B cell (primary cell): ENCODE measurements around the gene TTC39C. TPM values are rescaled to one million over a fixed set of nuclear protein-coding genes. Genes with fewer than 3 reads are reported as not detected.

Experiments used
- ATAC-seq: fragments of 200-7000 bp; cut with Tn5 transposase; one replicate; pipeline ENCODE4 v1.10.0; 2021; ENCODE audit warnings: low read depth, mild to moderate bottlenecking, moderate number of reproducible peaks, moderate library complexity
- CTCF ChIA-PET: fragments of 350-600 bp; sonication (Branson Sonifier 250); formaldehyde crosslinking; loops from one replicate; lab custom pipeline; 2021; ENCODE audit warnings: antibody characterized with exemption, inconsistent platforms; lab: Charles Lee
- POLR2A ChIA-PET: fragments of 350-600 bp; sonication (Branson Sonifier 250); formaldehyde crosslinking; loops from one replicate; lab custom pipeline; 2021; ENCODE audit warnings: antibody characterized with exemption; lab: Charles Lee
- DNase-seq: peaks from one replicate; pipeline ENCODE4 v3.0.0; 2013
- H2AFZ ChIP-seq: 2 replicates; pipeline ENCODE4 v1.6.1; 2012; ENCODE audit warnings: mild to moderate bottlenecking, low read depth, low read length; ENCODE audit not compliant: insufficient read depth, poor library complexity, severe bottlenecking
- H3K27ac ChIP-seq, 2 donors: 1 replicate in 1 of 2; 2 replicates in 1 of 2; pipeline ENCODE4 v1.5.1; 2012 to 2013; ENCODE audit warnings: low read length in 2 of 2, mild to moderate bottlenecking in 2 of 2, moderate library complexity in 1 of 2
- H3K27me3 ChIP-seq, 4 experiments: fragments of 200-600 bp in 1 of 4; sonication (generic) in 1 of 4; replicated peaks in 1 of 4; 1 replicate in 2 of 4; 2 replicates in 2 of 4; pipeline versions ENCODE4 v1.6.1 to v1.7.0; 2013 to 2016; ENCODE audit warnings: low read length in 3 of 4, mild to moderate bottlenecking in 2 of 4, mixed read lengths in 1 of 4, moderate library complexity in 1 of 4; ENCODE audit not compliant: insufficient read depth in 4 of 4, control insufficient read depth in 3 of 4; ENCODE audit errors: control extremely low read depth in 1 of 4
- H3K36me3 ChIP-seq, 2 experiments: replicated peaks in 1 of 2; 1 replicate in 1 of 2; 2 replicates in 1 of 2; pipeline versions ENCODE4 v1.6.1 to v1.7.1; 2013; ENCODE audit warnings: low read length in 1 of 2; ENCODE audit not compliant: insufficient read depth in 2 of 2, control insufficient read depth in 1 of 2; ENCODE audit errors: control extremely low read depth in 1 of 2, extremely low read depth in 1 of 2
- H3K4me1 ChIP-seq, 2 donors: fragments of 200-600 bp in 1 of 2; sonication (generic) in 1 of 2; 1 replicate in 1 of 2; 2 replicates in 1 of 2; pipeline versions ENCODE4 v1.5.1 to v1.6.1; 2013 to 2017; ENCODE audit warnings: low read length in 2 of 2; ENCODE audit not compliant: control insufficient read depth in 2 of 2, insufficient read depth in 2 of 2
- H3K4me2 ChIP-seq: replicated peaks from 2 replicates; pipeline ENCODE3; 2012; ENCODE audit warnings: mild to moderate bottlenecking, low read depth, low read length; ENCODE audit not compliant: poor library complexity, severe bottlenecking
- H3K4me3 ChIP-seq, 5 experiments: fragments of 200-600 bp in 1 of 5; sonication (generic) in 1 of 5; 1 replicate in 3 of 5; 2 replicates in 2 of 5; pipeline versions ENCODE4 v1.5.1 to v1.7.0; 2011 to 2016; ENCODE audit warnings: low read length in 4 of 5, mild to moderate bottlenecking in 4 of 5, low read depth in 2 of 5, control low read depth in 1 of 5, moderate library complexity in 1 of 5; ENCODE audit not compliant: insufficient read depth in 1 of 5; ENCODE audit errors: control extremely low read depth in 1 of 5, extremely low read depth in 1 of 5
- H3K79me2 ChIP-seq: fragments of 200-600 bp; sonication (generic); one replicate; pipeline ENCODE4 v1.6.0; 2016; ENCODE audit warnings: low read length; ENCODE audit not compliant: control insufficient read depth, insufficient read depth
- H3K9ac ChIP-seq: fragments of 200-600 bp; sonication (generic); 2 replicates; pipeline ENCODE4 v1.6.1; 2017; ENCODE audit warnings: mild to moderate bottlenecking, low read length, moderate library complexity
- H3K9me3 ChIP-seq, 3 donors: one replicate each; pipeline versions ENCODE4 v1.6.1 to v1.7.1; 2013; ENCODE audit warnings: low read length in 2 of 3; ENCODE audit not compliant: control insufficient read depth in 2 of 3, insufficient read depth in 1 of 3; ENCODE audit errors: control extremely low read depth in 1 of 3
- H4K20me1 ChIP-seq: 2 replicates; pipeline ENCODE4 v1.6.0; 2012; ENCODE audit warnings: mild to moderate bottlenecking, low read length; ENCODE audit not compliant: insufficient read depth, control insufficient read depth, poor library complexity, severe bottlenecking
- H3K27ac Mint-ChIP-seq: one replicate; pipeline ENCODE4 v1.8.0; 2021; ENCODE audit warnings: mixed read lengths
- H3K27me3 Mint-ChIP-seq: one replicate; pipeline ENCODE4 v1.8.0; 2021; ENCODE audit warnings: mixed read lengths
- H3K4me1 Mint-ChIP-seq: one replicate; pipeline ENCODE4 v1.8.0; 2021; ENCODE audit warnings: mixed read lengths
- H3K4me3 Mint-ChIP-seq: one replicate; pipeline ENCODE4 v1.8.0; 2021; ENCODE audit warnings: mixed read lengths
- H3K9me3 Mint-ChIP-seq: one replicate; pipeline ENCODE4 v1.8.0; 2022; ENCODE audit warnings: mixed read lengths; ENCODE audit not compliant: insufficient read depth
- CTCF ChIP-seq: fragments of 200-600 bp; IDR thresholded peaks from one replicate; pipeline ENCODE4 v1.8.0; 2022; ENCODE audit warnings: antibody characterized with exemption, mild to moderate bottlenecking
- EZH2 ChIP-seq: IDR thresholded peaks from 2 replicates; pipeline ENCODE4 v1.6.1; 2012; ENCODE audit warnings: borderline replicate concordance, low read depth, mild to moderate bottlenecking, moderate library complexity, low read length; ENCODE audit not compliant: insufficient read depth, poor library complexity, severe bottlenecking
- WGBS: methylation state at CpG from one replicate; pipeline ENCODE4 v1.1.5; 2013; ENCODE audit warnings: missing lambda C conversion rate; ENCODE audit not compliant: insufficient coverage; 5-methylcytosine and 5-hydroxymethylcytosine counted together
- intact Hi-C: fragments of 100-400 bp; cut with micrococcal nuclease; formaldehyde crosslinking; loops from one replicate; pipeline ENCODE4 v1.10.0; 2022
- polyA plus RNA-seq: library from polyadenylated mRNA; depleted of rRNA; stranded (reverse); fragments of >200 nt; gene quantifications from 2 replicates; pipeline ENCODE4 v1.2.3, GENCODE V29; 2012
- total RNA-seq, 2 donors: library from RNA; stranded (reverse); fragments of 120-200 nt in 1 of 2; gene quantifications; 1 replicate in 1 of 2; 2 replicates in 1 of 2; pipeline versions ENCODE4 v1.2.3 to v1.2.4, GENCODE V29; 2013 to 2022

TTC39C gene
- total and polyA plus RNA-seq, 2 donors (not counting 1 experiment from before 2014, with no cell fraction given): 22.3 to 44.3 TPM

DNA sequence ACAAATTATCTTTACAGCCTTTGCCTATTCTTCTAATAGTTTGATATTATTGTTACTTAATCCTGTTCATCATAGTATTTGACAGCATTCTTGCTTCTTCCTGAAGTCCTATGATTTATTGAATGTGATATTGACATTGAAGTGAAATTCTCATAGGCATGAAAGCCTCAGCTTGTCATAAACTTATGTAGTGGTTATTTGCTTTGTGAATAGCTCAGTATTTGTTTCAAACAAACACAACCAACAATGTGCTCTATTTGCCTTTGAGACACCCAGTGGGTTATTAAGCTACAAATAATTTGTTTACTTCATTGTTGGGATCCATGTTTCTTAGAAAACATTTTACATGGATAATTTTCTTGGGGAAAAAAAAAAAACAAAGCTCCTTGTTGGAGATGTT is 57.2 kb downstream of the TTC39C start:
- no peak for ATAC-seq
- Histone ChIP-seq H4K20me1 (peaks cover 13% of the 10 kb centered on the region), H3K4me3 (no peak overlapping the region), H3K27ac (no peak overlapping the region), H3K4me1 (peaks cover 0 to 3% of the 10 kb centered on the region in 2 donors), H3K36me3 (peaks cover 5 to 15% of the 10 kb centered on the region in 2 experiments), H3K4me2 (no peak overlapping the region), H3K9ac (no peak overlapping the region), H3K27me3 (no peaks in the 10 kb centered on the region), H3K9me3 (no peaks in the 10 kb centered on the region), H2AFZ (no peak overlapping the region), H3K79me2 (peaks cover 11% of the 10 kb centered on the region)
- intact Hi-C loops: no loop called here
- H3K4me1 Mint-ChIP-seq: peaks cover 12% of the 10 kb centered on the region
- H3K27ac Mint-ChIP-seq: no peak overlapping the region
- no peaks in the 10 kb centered on the region for H3K27me3 Mint-ChIP-seq
- no peak for TF ChIP-seq EZH2
- no peak for TF ChIP-seq CTCF
- H3K4me3 Mint-ChIP-seq: no peak overlapping the region
- CTCF ChIA-PET: no interaction called here
- no peaks in the 10 kb centered on the region for H3K9me3 Mint-ChIP-seq
- DNase-seq: no peak
- POLR2A ChIA-PET: interaction anchor here (0.6 kb wide), 1 partner anchor 9 kb away, joined by 3 read pairs; no protein-coding TSS in a partner anchor

GRCh38 chr18:24072743-24073142 is 58.2 kb downstream of the TTC39C start:
- no peak overlapping the region for H3K4me3 ChIP-seq
- ChIA-PET POLR2A (no interaction called here), CTCF (no interaction called here)
- peaks cover 11% of the 10 kb centered on the region for H3K79me2 ChIP-seq
- TF ChIP-seq EZH2 (no peak), CTCF (no peak)
- DNase-seq (no peak), ATAC-seq (no peak)
- H3K9me3 Mint-ChIP-seq: no peaks in the 10 kb centered on the region
- peaks cover 13% of the 10 kb centered on the region for H4K20me1 ChIP-seq
- H3K27ac ChIP-seq: no peak overlapping the region
- intact Hi-C loops: no loop called here
- H2AFZ ChIP-seq: no peak overlapping the region
- no peak overlapping the region for H3K9ac ChIP-seq
- H3K27ac Mint-ChIP-seq: no peak overlapping the region
- H3K27me3 Mint-ChIP-seq: no peaks in the 10 kb centered on the region
- 100% methylated on average over 1 of the region's 1 CpG for WGBS
- peaks cover 0 to 8% of the 10 kb centered on the region in 2 experiments for H3K36me3 ChIP-seq
- H3K4me3 Mint-ChIP-seq: no peak overlapping the region
- no peaks in the 10 kb centered on the region for H3K9me3 ChIP-seq
- peaks cover 12% of the 10 kb centered on the region for H3K4me1 Mint-ChIP-seq
- H3K4me2 ChIP-seq: no peak overlapping the region
- peaks cover 0 to 3% of the 10 kb centered on the region in 2 donors for H3K4me1 ChIP-seq
- no peaks in the 10 kb centered on the region for H3K27me3 ChIP-seq
